IPS-15b (cell line): Measurements from ENCODE around the gene CNTNAP2.

Experiments used
- H3K27me3 ChIP-seq: one replicate; pipeline ENCODE4 v1.6.1; 2013; ENCODE audit warnings: low read length; ENCODE audit not compliant: control insufficient read depth, insufficient read depth
- H3K36me3 ChIP-seq: one replicate; pipeline ENCODE4 v1.6.1; 2013; ENCODE audit warnings: low read length; ENCODE audit not compliant: control insufficient read depth, insufficient read depth
- H3K4me1 ChIP-seq: one replicate; pipeline ENCODE4 v1.6.1; 2013; ENCODE audit warnings: mild to moderate bottlenecking, low read length; ENCODE audit not compliant: control insufficient read depth, insufficient read depth
- H3K4me3 ChIP-seq: one replicate; pipeline ENCODE4 v1.5.1; 2013; ENCODE audit warnings: low read depth, low read length
- H3K9ac ChIP-seq: one replicate; pipeline ENCODE4 v1.6.1; 2013; ENCODE audit warnings: low read depth, mild to moderate bottlenecking, low read length
- H3K9me3 ChIP-seq: one replicate; pipeline ENCODE4 v1.6.1; 2013; ENCODE audit warnings: mild to moderate bottlenecking, low read length; ENCODE audit not compliant: control insufficient read depth, insufficient read depth

The CNTNAP2 gene

GRCh38 chr7:146393346-146393745, 276.7 kb downstream of the CNTNAP2 start:
- no peak overlapping the region for H3K4me3 ChIP-seq
- H3K4me1 ChIP-seq, result no peaks in the 10 kb centered on the region
- no peaks in the 10 kb centered on the region for H3K36me3 ChIP-seq
- no peaks in the 10 kb centered on the region for H3K9me3 ChIP-seq
- H3K27me3 ChIP-seq, result no peaks in the 10 kb centered on the region
- H3K9ac ChIP-seq, result no peak overlapping the region

DNA sequence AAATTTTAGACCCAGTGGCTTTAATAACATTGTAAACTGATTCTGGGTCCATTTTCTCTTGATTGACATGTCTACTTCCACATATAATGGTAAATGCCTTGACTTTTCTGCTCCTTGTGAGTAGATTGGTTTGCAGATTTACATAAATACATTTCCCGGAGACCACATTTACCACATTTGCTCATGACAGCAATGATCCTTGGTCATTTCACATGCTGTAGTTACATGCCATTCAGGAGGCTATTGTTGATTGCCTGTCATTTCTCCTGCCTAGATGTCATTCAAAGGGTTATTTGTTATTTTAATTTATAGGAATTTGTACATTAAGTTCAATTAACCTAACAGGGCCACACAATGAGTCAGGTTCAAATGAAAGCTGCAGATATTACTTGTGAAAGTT, 280.5 kb downstream of the CNTNAP2 start:
- Histone ChIP-seq H3K27me3 (no peaks in the 10 kb centered on the region), H3K4me3 (no peak overlapping the region), H3K9ac (no peak overlapping the region), H3K4me1 (no peaks in the 10 kb centered on the region), H3K9me3 (no peaks in the 10 kb centered on the region), H3K36me3 (no peaks in the 10 kb centered on the region)

DNA sequence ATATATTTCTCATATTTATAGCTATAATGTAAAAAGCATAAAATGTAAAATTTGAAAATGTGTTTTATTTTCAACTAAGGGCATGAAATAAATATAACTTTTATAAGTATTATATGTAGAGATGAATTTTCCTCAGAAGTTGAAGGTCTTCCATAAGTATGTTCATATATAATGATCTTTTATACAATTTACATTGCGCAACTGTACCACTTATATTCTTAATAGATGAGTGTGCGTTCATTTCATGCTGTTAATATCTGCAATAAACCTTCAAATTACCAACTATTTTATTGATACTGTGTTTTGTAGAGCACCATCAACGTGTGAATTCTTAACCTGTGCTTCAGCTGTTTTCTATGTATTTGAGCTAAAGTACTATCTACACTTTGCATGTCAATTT, 285.3 kb downstream of the CNTNAP2 start:
- H3K9me3 ChIP-seq, result no peaks in the 10 kb centered on the region
- H3K4me1 ChIP-seq, result no peaks in the 10 kb centered on the region
- no peaks in the 10 kb centered on the region for H3K36me3 ChIP-seq

DNA sequence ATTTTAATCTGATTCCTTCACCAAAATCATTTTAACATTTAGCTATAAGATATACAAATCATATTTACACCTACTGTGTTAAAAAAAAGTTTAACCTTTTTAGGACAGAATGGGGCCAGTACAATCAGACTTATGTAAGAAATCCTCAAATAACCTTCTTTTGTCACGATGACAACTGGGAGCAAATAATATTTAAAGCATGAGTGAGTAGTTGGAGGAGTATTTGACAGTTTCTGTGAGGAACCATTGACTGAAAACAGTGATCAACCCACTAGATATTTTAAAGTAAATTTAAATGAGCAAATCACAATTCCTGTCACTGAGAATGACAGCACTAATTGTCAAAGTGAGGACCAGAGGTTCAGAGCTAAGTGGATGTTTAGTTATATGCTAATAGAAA, 289.1 kb downstream of the CNTNAP2 start:
- Histone ChIP-seq H3K9ac (no peak overlapping the region), H3K36me3 (no peaks in the 10 kb centered on the region), H3K27me3 (no peaks in the 10 kb centered on the region), H3K4me3 (no peak overlapping the region), H3K9me3 (no peaks in the 10 kb centered on the region), H3K4me1 (no peaks in the 10 kb centered on the region)

More for the DNA sequence above, 285.3 kb downstream of the CNTNAP2 start:
- Histone ChIP-seq H3K9ac (no peak overlapping the region), H3K27me3 (no peaks in the 10 kb centered on the region), H3K4me3 (no peak overlapping the region)

DNA sequence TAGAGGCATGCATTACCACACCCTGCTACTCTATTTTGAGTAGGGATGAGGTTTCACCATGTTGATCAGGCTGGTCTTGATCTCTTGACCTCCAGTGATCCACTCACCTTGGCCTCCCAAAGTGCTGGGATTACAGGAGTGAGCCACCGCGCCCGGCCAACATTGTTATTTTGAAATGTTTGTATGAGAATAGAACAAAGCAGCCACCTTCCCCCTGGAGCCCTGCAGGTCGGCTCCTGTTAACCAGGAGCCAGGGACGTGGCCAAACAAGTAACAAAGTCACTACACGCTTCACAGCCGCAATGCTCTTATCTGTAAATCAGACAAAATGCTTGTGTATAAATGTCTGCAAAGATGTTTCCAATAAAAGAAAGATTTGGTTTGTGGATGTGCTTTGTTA, 295.4 kb downstream of the CNTNAP2 start:
- Histone ChIP-seq H3K9me3 (no peaks in the 10 kb centered on the region), H3K36me3 (no peaks in the 10 kb centered on the region), H3K4me3 (no peak overlapping the region), H3K4me1 (peaks cover 12% of the 10 kb centered on the region), H3K9ac (no peak overlapping the region), H3K27me3 (no peaks in the 10 kb centered on the region)

GRCh38 chr7:146412781-146413180, 296.2 kb downstream of the CNTNAP2 start:
- no peak overlapping the region for H3K4me3 ChIP-seq
- H3K36me3 ChIP-seq, result no peaks in the 10 kb centered on the region

DNA sequence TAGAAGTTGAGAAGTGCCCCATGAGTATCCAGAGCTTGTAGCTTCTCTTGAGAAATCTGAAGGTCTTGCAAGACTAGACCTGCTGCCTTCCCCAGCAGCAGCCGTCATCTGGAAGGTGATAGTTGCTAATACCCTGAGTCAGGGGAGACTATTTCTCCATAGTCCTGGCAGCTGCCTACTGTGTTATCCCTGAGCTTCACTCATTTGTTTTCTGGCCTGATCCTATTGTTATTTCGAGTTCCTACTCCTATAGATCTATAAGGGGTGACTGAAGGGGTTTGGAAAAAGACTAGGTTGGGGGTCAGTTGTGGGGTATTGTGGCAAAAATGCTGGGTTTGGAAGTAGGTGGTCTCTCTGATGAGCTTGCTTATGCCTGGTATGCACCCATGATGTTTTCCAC, 297.8 kb downstream of the CNTNAP2 start:
- no peak overlapping the region for H3K4me3 ChIP-seq
- H3K9ac ChIP-seq, result no peak overlapping the region
- H3K36me3 ChIP-seq, result no peaks in the 10 kb centered on the region
- peaks cover 12% of the 10 kb centered on the region for H3K4me1 ChIP-seq
- no peaks in the 10 kb centered on the region for H3K27me3 ChIP-seq
- no peaks in the 10 kb centered on the region for H3K9me3 ChIP-seq

More at GRCh38 chr7:146412781-146413180, 296.2 kb downstream of the CNTNAP2 start:
- Histone ChIP-seq H3K9me3 (no peaks in the 10 kb centered on the region), H3K4me1 (peaks cover 12% of the 10 kb centered on the region), H3K27me3 (no peaks in the 10 kb centered on the region), H3K9ac (no peak overlapping the region)

DNA sequence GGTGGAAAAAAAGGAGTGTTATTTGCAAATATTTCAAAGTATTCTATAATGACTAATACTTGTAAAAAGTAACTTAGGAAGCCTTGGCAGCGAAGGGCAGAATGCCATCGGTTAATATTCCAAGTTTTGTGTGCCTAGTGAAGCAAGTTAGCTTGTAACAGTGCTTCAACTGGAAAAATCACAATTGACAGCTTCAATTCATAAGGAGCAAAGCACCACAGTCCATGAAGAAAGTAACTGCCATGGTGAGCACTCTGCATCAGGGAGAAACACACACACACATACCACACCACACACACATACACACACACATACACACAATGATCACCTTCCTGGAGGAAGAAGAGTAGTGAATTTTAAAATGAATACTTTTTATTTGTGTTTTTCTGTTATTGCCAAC, 298.3 kb downstream of the CNTNAP2 start:
- Histone ChIP-seq H3K9ac (no peak overlapping the region), H3K4me3 (no peak overlapping the region), H3K27me3 (no peaks in the 10 kb centered on the region), H3K36me3 (no peaks in the 10 kb centered on the region), H3K4me1 (peaks cover 12% of the 10 kb centered on the region), H3K9me3 (no peaks in the 10 kb centered on the region)

- no peaks in the 10 kb centered on the region for H3K9me3 ChIP-seq
- H3K36me3 ChIP-seq, result no peaks in the 10 kb centered on the region
- no peak overlapping the region for H3K4me3 ChIP-seq
- no peaks in the 10 kb centered on the region for H3K27me3 ChIP-seq
- no peak overlapping the region for H3K9ac ChIP-seq
- H3K4me1 ChIP-seq, result peaks cover 12% of the 10 kb centered on the region
Observed at GRCh38 chr7:146417176-146417575, 300.6 kb downstream of the CNTNAP2 start.

DNA sequence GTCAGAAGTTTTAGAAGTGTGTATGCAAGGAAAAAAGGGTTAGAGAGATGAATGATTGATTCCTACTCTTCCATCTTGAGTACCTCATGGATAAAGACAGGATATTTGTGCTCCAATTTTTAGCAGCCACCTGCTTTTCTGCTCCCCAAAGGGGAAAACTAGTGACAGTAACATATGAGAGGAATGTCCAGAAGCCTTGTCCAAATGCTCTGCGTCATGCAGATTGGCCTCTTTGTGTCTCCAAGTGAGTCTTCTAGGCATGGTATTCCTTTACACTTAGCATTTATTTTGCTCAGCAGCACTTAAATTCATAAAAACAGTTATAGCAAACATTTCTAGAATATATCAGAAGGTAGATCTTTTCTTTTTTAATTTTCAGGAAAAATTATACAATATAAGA, 306.8 kb downstream of the CNTNAP2 start:
- no peaks in the 10 kb centered on the region for H3K36me3 ChIP-seq
- H3K9ac ChIP-seq, result no peak overlapping the region
- no peak overlapping the region for H3K4me3 ChIP-seq
- no peaks in the 10 kb centered on the region for H3K4me1 ChIP-seq
- no peaks in the 10 kb centered on the region for H3K27me3 ChIP-seq
- no peaks in the 10 kb centered on the region for H3K9me3 ChIP-seq

GRCh38 chr7:146424084-146424483, 307.5 kb downstream of the CNTNAP2 start:
- Histone ChIP-seq H3K9ac (no peak overlapping the region), H3K9me3 (no peaks in the 10 kb centered on the region), H3K27me3 (no peaks in the 10 kb centered on the region), H3K4me1 (no peaks in the 10 kb centered on the region), H3K36me3 (no peaks in the 10 kb centered on the region), H3K4me3 (no peak overlapping the region)

DNA sequence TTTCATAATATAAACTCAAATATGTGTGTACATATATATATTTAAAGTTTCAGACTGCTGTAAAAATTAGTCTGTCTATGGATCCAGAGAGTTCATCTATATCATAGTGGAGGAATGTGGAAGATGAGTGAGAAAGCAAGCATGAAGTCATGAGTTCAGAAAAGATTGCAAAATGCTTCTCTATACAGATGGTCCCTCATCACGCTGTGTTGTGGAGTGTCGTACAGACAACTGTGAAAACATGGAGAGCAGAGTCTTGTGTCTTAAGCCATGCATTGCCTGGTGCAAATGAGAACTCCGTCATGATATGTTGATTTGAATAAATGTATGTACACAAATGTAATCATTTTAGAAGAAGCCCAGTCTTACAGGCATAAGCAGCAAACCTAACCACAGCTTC, 316.9 kb downstream of the CNTNAP2 start:
- H3K4me3 ChIP-seq, result no peak overlapping the region

DNA sequence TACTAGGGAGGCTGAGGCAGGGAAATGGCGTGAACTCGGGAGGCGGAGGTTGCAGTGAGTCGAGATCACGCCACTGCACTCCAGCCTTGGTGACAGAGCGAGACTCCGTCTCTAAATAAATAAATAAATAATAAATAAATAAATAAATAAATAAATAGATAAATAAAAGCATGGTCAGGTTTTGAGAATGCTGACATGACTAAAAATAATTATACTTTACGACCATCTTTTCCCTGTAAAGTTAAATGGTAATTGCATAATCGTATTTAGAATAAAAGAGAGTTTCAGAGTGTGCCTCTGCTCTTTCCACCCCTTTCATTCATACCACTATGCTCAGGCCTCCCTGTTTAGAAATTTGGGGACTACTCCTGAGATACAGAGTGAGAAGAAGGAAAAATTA, 326.5 kb downstream of the CNTNAP2 start:
- no peaks in the 10 kb centered on the region for H3K27me3 ChIP-seq
- no peaks in the 10 kb centered on the region for H3K36me3 ChIP-seq

More for the DNA sequence above, 316.9 kb downstream of the CNTNAP2 start:
- Histone ChIP-seq H3K4me1 (no peaks in the 10 kb centered on the region), H3K36me3 (no peaks in the 10 kb centered on the region), H3K9me3 (no peaks in the 10 kb centered on the region), H3K27me3 (no peaks in the 10 kb centered on the region), H3K9ac (no peak overlapping the region)

More for the DNA sequence above, 326.5 kb downstream of the CNTNAP2 start:
- Histone ChIP-seq H3K4me3 (no peak overlapping the region), H3K9me3 (no peaks in the 10 kb centered on the region), H3K4me1 (no peaks in the 10 kb centered on the region), H3K9ac (no peak overlapping the region)
